ENCODE results near the gene MRC2.

Gene MRC2

DNA sequence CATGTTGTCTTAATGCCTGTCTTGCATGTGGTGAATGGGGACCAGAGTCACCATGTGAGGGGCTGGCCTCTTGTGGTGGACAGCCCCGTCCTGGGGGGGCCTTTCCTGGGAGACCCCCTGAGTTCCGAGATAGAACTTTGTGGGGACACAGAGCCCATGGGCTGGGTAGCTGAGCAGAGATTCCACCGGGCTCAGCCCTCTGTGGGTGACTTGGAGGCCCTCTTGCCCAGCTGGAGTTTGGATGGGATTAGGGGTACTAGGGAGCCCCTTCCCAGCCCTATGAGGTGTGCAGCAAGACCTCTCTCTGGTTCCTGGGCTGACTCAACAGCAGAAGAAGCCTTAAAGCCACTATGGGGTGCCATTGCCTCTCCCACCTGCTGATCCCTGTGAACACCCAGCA, 38.1 kb downstream of the MRC2 start:
- DNase-seq = no peak

DNA sequence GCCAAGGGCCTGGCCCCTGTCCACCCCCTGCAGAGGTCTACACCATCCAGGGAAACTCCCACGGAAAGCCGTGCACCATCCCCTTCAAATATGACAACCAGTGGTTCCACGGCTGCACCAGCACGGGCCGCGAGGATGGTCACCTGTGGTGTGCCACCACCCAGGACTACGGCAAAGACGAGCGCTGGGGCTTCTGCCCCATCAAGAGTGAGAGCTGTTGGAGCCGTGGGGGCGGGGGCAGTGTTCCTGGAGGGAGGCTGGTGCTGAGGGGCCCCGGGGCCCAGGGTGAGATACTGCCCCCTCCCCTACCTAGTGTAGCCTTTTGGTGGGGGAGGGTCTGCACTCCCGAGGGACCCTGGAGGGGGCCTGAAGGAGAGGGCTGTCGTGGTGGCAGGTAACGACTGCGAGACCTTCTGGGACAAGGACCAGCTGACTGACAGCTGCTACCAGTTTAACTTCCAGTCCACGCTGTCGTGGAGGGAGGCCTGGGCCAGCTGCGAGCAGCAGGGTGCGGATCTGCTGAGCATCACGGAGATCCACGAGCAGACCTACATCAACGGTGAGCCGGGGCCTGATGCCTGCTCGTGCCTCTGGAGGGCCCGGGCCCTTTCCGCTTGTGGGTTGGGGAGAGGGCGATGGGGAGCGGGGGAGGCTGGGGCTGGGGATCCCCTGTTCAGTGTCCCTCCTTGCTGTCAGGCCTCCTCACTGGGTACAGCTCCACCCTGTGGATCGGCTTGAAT, 38.8 kb downstream of the MRC2 start:
- DNase-seq = no peak

DNA sequence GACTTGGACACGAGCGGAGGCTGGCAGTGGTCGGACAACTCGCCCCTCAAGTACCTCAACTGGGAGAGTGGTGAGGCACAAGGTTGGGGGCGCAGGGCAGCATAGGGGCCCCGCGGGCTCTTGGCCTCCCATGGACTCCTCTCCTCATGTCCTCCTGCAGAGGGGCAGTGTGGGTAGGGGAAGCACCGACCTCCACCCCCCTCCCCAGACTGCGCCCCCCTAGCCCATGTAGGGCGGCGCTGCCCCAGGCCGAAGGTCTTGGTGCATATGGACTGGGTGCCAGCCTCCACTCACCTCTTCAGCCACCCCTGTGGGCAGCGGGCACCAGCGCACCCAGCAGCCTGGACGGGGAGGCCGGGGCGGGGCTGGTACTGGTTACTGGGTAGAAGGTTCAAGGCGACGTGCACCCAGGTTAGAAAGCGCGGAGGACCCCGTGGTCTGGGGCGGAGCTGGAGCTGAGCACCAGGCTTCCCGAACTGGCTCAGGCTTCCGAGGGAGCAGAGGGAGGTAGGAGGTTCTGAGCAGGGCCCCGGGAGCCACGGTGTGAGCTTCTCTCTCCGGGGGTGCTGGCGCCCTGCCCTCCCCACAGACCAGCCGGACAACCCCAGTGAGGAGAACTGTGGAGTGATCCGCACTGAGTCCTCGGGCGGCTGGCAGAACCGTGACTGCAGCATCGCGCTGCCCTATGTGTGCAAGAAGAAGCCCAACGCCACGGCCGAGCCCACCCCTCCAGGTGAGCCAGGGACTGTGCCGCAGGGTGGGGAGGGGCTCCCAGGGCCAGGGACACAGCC, 39.5 kb downstream of the MRC2 start:
- DNase-seq = no peak

DNA sequence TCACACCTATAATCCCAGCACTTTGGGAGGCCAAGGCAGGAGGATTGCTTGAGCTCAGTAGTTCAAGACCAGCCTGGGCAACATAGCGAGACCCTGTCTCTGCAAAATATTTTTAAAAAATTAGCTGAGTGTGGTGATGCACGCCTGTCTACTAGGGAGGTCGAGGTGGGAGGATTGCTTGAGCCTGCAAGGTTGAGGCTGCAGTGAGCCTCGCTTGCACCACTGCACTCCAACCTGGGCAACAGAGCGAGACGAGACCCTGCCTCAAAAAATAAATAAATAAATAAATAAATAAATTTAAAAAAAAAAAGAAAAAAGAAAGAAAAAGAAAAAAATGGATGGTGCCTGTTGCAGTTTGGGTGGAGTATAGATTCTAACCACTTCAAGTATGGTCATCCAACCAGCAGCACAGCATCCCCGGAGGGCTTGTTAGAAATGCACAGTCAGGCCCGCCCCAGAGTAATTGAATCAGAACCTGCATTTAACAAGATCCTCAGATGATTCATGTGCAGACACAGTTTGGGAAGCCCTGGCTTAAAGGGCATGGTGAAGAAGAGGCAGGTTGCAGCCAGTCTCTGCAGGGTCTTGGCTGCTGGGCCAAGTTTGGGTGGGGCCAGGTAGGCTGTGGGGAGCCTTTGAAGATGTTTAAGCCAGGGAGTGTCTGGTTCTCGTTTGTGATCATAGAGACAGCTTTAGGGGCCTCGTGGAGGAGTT, 40.8 kb downstream of the MRC2 start:
- no peak for DNase-seq

DNA sequence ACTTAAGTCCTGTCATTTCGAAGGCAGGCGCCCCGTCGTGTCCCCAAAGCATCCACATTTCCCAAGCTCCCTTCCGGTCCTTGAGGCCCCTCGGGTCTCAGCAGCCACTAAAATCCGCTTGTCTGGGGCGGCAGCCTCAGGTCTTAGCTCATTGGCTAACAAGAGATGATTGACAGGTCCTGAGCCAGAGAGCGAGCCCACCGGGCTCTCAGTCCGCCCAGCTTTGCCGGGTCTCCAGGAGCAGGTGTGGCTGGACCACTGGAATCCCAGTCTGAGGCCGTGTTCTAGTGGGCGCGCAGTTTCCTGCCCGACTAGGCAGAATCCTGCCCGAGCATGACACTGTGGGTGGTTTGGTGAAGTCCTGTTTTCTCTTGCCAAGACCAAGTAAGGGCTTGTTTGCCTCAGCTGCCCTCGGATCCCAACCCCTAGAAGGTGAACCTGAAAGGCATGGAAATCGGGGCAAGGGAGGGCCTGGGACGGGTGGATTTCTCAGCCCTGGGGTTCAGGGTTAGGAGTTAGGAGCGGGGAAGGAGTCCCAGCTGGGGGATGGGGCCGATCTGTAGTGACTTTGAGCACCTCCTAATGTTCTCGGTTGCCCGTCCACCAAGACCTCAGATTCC, 42.8 kb downstream of the MRC2 start:
- DNase-seq = no peak

DNA sequence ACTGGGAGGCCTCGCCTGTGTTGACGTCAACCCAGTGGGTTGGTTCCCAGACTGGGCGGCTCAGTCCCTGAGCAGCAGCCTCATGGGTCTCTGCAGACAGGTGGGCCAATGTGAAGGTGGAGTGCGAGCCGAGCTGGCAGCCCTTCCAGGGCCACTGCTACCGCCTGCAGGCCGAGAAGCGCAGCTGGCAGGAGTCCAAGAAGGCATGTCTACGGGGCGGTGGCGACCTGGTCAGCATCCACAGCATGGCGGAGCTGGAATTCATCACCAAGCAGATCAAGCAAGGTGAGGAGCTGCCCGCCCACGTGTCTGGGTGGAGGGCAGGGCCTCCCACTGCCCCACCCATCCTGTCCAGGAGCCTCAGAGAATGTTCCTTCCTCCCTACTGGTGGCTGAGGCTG, 44.1 kb downstream of the MRC2 start:
- DNase-seq = no peak

DNA sequence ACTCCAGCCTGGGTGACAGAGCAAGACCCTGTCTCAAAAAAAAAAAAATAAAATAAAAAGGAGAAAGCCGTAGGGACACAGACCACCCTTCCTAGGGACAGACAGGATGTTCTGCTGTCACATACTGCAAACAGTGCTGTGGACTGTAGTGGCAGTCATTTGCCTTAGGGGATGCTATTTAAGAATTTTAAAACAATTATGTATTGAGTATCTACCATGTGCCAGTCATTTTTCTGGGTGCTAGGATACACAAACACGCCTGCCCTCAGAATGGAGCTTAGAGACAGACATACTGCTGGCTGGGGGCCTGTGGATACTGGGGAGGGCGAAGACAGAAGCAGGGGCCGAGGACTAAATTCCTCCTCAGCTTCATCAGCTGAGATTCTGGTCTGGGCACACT, 45.5 kb downstream of the MRC2 start:
- DNase-seq = no peak

DNA sequence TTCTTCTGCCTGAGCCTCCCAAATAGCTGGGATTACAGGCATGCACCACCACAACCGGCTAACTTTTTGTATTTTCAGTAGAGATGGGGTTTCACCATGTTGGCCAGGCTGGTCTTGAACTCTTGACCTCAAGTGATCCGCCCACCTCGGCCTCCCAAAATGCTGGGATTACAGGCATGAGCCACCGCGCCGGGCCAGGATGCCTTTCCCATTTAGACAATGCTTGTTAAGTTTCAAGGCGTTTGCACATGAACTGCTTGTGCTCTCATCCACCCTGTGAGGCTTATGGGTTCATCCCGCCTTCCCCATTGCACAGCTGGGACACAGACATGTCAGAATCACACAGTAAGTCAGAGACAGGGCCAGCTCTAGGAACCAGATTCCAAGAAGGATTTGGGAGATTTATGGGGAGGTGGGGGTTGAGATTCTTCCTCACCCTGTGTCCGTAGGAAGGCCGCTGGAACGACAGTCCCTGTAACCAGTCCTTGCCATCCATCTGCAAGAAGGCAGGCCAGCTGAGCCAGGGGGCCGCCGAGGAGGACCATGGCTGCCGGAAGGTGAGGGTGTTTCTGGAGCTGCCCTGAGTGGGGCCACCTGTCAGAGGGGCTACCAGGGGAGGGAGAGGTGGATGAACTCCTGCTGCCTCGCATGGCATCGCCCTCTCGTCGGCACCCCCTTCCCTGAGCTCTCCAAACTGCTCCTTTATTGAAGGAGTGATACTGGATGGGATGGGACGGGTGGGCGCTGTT, 46.3 kb downstream of the MRC2 start:
- no peak for DNase-seq

DNA sequence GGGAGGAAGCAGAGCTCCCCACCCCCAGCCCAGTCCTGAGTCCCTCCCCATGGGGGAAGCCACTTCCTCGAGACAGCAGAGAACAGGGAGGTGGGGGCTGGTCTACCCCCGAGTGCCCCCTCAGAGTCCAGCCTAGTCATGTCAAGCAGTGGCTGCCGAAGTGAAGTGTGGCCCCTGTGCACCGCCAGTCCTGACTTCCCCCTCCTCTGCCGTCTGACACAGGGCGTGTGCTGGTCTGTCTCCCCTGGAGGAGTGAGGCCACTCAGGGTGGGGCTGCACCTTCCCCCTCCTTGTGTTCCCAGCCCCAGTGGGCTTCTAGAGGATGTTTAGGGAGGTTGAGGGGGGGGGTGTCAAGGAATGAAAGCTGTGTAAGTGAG, 46.9 kb downstream of the MRC2 start:
- DNase-seq = no peak

DNA sequence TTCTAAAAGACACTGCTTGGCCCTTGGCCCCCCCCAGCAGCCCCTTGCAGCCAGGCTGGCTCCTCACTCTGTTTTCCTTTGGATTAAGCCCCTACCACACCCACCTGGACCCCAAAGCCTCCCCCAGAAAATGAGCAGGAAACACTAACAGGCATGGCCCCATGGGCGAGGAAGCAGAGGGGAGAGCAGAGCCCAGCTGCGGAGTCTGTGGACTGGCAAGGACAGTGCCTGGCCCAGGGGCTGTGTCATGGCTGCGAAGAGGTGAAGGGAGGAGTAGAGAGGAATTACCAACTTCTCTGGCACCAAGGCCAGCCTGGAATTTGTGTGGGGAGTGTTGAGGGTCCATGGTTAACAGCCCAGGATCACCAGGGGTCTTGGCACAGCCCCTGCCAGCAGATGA, 47.4 kb downstream of the MRC2 start:
- DNase-seq = no peak

DNA sequence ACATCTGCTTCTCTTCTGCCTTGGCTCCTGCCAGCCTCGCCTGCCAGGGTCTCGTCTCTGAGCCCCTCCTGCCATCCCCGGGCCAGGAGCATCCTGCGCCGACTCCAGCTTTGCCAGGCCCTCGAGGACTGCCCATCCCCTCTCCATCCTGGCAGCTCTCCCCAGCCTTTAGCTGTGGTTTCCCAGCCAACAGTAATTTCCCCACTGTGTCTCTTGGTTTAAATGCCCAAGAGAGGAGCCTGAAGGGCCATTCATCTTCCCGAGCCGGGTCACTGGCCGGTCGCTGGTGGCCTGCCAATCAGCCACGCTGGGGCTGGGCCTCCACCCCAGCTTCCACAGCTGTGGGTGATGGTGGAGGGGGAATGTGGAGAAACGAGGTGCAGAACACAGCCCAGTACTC, 47.8 kb downstream of the MRC2 start:
- DNase-seq = no peak

DNA sequence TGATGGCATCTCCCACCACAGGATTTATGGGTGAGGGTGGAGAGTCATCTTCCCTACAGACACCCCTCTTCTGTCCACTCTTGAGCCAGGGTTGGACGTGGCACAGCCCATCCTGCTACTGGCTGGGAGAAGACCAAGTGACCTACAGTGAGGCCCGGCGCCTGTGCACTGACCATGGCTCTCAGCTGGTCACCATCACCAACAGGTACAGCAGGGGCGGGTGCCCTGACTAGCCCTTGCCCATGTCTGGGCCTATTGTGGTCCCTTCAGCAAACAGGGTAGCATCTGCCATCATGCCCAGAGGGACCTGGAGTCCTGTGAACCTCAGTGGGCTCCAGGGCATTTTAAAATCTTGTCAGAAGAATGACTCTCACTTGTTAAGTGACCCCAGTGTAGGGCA, 48.2 kb downstream of the MRC2 start:
- DNase-seq = no peak

DNA sequence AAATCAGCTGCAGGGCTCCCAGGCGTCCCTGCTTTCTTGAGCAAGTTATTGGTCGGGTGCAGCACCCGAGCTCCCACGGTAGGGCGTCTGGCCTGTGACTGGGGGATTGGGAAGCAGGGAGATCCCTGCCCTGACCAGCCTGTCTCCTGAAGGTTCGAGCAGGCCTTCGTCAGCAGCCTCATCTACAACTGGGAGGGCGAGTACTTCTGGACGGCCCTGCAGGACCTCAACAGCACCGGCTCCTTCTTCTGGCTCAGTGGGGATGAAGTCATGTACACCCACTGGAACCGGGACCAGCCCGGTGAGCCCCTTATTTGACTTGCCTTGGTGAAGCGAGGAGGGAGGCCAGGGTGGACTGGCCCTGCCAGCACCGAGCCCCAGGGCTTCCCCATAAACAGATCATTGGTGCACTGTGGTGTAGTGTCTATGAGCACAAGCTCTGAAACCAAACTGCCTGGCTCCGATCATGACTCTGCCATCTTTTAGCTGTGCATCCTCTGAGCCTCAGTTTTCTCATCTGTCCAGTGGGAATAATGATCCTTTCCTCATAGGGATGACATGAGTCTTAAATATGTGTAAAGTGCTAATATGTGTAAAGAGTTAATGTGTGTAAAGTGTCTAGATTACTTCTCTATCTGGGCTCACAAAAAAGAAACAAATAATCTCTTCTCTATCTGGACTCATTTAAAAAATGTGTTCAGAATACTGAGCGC, 48.9 kb downstream of the MRC2 start:
- DNase-seq = no peak

DNA sequence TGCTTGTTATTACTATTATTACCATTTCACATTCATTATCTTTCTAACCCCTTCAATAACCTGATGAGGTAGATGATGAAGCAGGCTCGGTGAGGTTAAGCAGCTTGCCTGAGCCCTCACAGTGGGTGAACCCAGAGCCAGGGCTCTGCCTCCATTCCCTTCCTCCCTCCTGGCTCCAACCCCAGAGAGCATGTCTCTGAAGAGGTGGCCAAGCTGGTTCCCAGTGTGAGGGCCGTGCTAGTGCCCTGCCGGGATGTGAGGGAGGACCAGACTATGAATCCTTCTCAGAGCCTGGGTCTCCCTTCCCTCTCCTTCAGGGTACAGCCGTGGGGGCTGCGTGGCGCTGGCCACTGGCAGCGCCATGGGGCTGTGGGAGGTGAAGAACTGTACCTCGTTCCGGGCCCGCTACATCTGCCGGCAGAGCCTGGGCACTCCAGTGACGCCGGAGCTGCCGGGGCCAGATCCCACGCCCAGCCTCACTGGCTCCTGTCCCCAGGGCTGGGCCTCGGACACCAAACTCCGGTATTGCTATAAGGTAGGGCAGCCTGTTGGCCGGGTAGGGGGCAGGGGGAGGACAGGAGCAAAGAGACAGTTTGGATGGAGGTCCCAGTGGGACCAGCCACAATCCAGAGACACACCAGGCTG, 49.6 kb downstream of the MRC2 start:
- no peak for DNase-seq

DNA sequence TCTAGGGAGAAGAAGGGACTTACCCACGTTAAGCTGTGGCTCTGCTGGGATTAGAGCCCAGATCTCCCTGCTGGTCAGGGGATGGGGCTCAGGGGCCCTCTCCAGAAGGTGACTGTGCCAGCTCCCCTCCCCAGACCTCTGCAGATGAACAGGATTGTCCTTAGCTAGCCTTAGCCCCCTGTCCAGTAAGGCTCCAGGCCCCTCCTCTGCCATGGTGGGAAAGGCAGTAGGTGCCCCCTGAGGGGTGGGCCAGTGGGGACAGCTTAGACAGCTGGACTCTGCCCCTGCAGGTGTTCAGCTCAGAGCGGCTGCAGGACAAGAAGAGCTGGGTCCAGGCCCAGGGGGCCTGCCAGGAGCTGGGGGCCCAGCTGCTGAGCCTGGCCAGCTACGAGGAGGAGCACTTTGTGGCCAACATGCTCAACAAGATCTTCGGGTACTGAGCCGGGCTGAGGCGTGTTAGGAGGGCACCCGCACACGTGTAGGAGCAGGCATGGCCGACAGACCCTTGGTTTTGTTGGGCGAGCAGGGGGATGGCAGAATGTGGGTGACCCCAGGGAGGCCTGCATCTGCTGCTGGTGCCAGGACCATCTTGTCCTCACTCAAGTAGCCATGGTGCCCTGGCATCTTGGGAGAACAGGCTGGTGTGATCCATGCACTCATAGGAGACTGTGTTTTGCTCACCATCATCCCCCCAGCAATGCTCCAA, 50.9 kb downstream of the MRC2 start:
- DNase-seq = no peak

DNA sequence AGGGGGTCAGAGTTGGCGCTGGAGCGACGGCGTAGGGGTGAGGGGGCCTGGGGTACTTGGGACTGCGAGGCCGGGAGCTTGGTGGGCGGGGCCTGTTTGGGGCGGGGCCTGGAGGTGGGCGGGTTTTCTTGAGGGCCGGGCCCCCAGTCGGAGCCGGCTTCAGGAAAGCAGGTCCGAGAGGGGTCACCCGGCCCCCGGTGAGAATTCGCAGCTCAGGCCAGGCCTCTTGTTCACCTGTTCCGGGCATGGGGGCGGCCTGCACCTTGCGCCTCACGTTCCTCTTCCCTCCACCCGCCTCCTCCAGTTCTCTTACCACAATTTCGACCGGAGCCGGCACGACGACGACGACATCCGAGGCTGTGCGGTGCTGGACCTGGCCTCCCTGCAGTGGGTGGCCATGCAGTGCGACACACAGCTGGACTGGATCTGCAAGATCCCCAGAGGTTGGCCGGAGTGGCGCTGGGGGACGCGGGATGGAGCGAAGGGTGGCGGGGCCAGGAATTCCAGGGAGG, 52.5 kb downstream of the MRC2 start:
- no peak for DNase-seq

DNA sequence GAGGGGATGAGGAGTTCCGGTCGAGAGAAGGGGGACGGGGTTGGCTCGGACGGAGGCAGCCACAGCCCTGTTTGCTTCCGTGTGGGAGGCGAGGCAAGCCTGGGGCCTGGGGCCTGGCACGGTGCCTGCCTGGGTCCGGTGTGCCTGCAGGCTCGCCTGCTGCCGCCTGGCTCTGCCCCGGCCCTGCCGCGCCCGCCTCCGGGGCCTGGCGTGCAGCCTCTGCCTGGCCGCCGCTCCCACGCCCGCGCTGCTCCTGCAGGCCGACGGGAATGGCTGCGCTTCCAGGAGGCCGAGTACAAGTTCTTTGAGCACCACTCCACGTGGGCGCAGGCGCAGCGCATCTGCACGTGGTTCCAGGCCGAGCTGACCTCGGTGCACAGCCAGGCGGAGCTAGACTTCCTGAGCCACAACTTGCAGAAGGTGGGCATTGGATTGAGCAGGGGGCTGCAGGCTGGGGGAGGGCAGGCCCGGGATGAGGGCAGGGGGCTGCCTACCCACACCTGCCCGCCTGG, 53.1 kb downstream of the MRC2 start:
- DNase-seq = no peak

DNA sequence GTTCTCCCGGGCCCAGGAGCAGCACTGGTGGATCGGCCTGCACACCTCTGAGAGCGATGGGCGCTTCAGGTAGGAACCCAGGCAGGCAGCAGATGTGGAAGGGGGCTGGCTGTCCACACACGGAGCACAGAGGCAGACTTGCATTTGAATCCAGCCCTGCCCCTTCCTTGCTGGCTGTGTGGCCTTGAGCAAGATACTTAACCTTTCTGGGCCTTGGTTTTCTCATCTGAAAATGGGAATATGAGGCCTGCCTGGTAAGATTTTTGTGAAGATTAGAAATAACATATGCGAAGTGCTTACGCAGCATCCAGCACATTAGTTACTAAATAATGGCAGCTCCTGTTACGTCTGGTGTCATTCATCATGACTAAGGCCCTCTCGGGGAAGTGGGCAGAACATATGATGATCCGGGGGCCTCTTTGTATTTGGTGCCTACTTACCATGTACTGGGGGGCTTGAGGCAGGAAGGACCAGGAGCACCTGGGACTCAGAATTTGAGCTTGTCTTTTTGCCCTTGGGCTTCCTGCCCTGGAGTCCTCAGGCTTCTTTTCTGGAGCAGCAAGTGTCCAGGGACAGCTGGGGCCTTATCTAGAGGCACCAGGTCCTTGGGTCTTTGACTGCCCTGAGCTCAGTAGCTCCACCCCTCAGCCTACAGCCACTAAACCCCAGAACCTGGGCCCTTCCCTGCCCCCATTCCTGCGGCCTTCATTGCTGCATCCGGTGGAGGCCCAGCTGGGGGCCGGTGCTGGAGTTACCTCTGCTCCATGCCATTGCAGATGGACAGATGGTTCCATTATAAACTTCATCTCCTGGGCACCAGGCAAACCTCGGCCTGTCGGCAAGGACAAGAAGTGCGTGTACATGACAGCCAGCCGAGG, 53.8 kb downstream of the MRC2 start:
- no peak for DNase-seq

DNA sequence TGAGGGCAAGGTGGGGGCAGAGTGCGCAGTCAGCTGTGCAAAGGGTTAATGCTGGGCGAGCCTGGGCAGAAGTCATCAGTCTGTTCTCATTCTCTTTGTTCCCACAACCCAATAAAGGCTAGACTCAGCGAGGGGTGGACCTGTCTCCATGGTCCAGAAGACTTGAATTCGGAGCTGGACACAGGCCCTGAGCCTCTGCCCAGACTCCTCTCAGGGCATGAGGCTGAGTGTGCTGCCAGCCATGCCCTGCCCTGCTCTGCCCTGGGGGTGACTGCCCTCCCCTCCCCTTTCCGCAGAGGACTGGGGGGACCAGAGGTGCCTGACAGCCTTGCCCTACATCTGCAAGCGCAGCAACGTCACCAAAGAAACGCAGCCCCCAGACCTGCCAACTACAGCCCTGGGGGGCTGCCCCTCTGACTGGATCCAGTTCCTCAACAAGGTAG, 54.5 kb downstream of the MRC2 start:
- DNase-seq = no peak
